Measurements from ENCODE around the gene TRAF3IP1.

DNA sequence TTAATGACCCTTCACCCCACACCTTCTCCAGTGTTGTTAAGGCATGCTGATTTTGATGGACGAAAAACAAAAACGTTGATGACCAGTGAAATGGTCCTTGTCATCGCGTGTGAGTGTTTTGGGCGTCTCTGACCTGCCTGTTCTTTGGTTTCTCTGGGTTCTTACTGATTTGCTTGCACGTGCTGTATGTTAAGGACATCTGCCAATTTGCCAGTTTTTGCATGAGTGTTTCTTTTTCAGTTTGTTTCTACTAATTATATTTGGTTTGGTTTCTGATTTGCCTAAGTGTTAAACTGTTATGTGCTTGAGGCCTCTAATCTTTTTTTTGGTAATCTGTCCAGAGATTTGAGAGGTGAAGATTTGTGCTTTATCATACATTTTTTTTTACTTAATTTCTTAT, 14.6 kb downstream of the TRAF3IP1 start:
- TF ChIP-seq CTCF (IDR thresholded peaks at IDR 0.05 in 4 of 5, conservative IDR thresholded peaks at IDR 0.05 in 1 of 5) (no peak), POLR2A (IDR thresholded peaks at IDR 0.05) (no peak)
